ENCODE data around the gene SFXN5. TPM values are rescaled to one million over a fixed set of nuclear protein-coding genes. Genes with fewer than 3 reads are reported as not detected.

SFXN5 gene
- total RNA-seq, 1 donor from 2014 or later, result 9.3 TPM

- Histone ChIP-seq H3K4me1 (no peaks in the 10 kb centered on the region), H3K27ac (no peak overlapping the region), H3K9me3 (no peaks in the 10 kb centered on the region), H3K27me3 (no peaks in the 10 kb centered on the region), H3K36me3 (no peaks in the 10 kb centered on the region), H3K4me3 (no peak overlapping the region)
- DNase-seq (ENCODE audit: low spot score in 2 of 2), result no peak
- TF ChIP-seq CTCF (IDR thresholded peaks at IDR 0.05), result no peak
- intact Hi-C loops (cut with DNase I), result no loop called here
Measured at GRCh38 chr2:72943540-72944395, 127.7 kb downstream of the SFXN5 start.

DNA sequence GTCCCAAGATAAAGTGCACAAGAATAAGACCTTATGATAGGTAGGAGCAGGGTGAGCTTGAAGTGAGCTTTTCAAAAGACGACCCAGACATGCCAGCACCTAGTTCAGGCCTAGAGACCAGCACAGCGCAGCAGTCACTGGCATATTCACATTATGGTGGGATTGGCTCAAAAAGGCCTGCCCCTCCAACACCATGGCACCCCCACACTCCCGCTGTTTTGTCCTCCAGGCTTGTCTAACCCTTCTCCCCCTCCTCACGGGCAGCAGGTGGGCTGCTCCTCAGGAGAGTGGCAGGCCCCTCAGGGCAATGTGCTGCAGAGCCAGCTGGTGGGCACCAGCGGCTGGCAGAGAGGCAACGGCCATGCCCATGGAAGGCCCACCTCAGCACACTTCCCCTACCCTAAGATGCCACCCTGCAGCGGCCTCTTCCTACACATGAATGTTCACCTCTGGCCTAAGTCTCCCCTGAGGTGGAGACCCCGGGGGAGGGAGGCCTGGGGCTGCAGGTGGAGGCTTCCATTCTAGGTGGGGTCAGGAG is 128.6 kb downstream of the SFXN5 start:
- Histone ChIP-seq H3K4me1 (no peaks in the 10 kb centered on the region), H3K9me3 (no peaks in the 10 kb centered on the region), H3K27ac (no peak overlapping the region), H3K4me3 (no peak overlapping the region), H3K27me3 (no peaks in the 10 kb centered on the region), H3K36me3 (no peaks in the 10 kb centered on the region)
- TF ChIP-seq CTCF (IDR thresholded peaks at IDR 0.05), result no peak
- intact Hi-C loops (cut with DNase I), result no loop called here
- no peak for DNase-seq (ENCODE audit: low spot score in 2 of 2)

DNA sequence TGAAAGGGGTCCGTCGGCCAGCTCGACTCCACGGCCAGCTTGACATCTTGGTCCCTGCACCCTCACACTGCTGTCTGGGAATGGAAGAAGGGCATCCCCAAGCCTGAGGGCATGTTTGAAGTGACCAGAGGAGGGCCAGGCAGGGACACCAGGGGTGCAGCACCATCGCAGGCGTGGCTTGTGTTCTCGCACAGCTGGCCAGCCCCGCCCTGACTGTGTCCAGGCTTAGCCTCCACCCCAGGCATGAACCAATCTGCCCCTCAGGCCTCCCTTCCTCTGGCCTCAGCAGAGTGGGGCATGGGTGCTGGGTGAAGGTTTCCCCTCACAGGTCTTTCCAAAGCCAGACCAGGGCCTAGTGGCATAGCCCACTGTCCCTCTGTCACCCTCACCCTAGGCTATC is 129.2 kb downstream of the SFXN5 start:
- no peak for DNase-seq (ENCODE audit: low spot score in 2 of 2)
- TF ChIP-seq CTCF (IDR thresholded peaks at IDR 0.05), result no peak
- no peak overlapping the region for H3K4me3 ChIP-seq
- H3K27ac ChIP-seq, result no peak overlapping the region
- H3K27me3 ChIP-seq, result no peaks in the 10 kb centered on the region
- no peaks in the 10 kb centered on the region for H3K9me3 ChIP-seq
- intact Hi-C loops (cut with DNase I), result no loop called here
- H3K4me1 ChIP-seq, result no peaks in the 10 kb centered on the region
- H3K36me3 ChIP-seq, result no peaks in the 10 kb centered on the region

GRCh38 chr2:72940786-72941185 is 130.7 kb downstream of the SFXN5 start:
- TF ChIP-seq CTCF (IDR thresholded peaks at IDR 0.05), result no peak
- Histone ChIP-seq H3K27me3 (no peaks in the 10 kb centered on the region), H3K9me3 (no peaks in the 10 kb centered on the region), H3K4me3 (no peak overlapping the region), H3K4me1 (no peaks in the 10 kb centered on the region), H3K36me3 (no peaks in the 10 kb centered on the region), H3K27ac (no peak overlapping the region)
- intact Hi-C loops (cut with DNase I), result no loop called here
- no peak for DNase-seq (ENCODE audit: low spot score in 2 of 2)

DNA sequence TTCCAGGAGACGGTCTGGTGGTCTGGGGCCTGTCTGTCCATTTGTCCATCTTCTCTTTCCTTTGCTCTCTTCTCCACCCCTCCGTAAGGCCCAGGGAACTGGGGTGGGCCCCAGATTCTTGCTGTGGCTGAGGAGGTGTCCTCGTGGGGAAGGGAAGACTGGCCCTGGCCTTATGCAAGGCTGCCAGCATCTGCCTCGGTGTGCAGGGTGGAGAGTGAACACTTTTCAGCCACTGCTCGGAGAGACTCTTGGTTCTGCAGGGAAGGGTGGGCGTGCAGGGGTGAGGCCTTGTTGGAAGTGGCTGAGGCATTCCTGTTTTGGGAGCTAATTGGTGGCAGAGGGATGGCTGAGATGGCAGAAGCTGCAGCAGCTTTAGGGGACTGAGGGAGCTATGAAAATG is 131.2 kb downstream of the SFXN5 start:
- Histone ChIP-seq H3K4me1 (no peaks in the 10 kb centered on the region), H3K27ac (no peak overlapping the region), H3K27me3 (no peaks in the 10 kb centered on the region), H3K9me3 (no peaks in the 10 kb centered on the region), H3K4me3 (no peak overlapping the region), H3K36me3 (no peaks in the 10 kb centered on the region)
- DNase-seq (ENCODE audit: low spot score in 2 of 2), result no peak
- intact Hi-C loops (cut with DNase I), result no loop called here
- TF ChIP-seq CTCF (IDR thresholded peaks at IDR 0.05), result no peak
